GM12878 (cell line): ENCODE data around the gene FXYD3. TPM values are rescaled to one million over a fixed set of nuclear protein-coding genes. Genes with fewer than 3 reads are reported as not detected.

Experiments
- ATAC-seq: fragments of 200-7000 bp; cut with Tn5 transposase; 3 replicates; pipeline ENCODE4 v1.9.1; 2020; ENCODE audit warnings: mild to moderate bottlenecking, moderate library complexity
- BruUV-seq: library from RNA; stranded (reverse); fragments of 400-500 nt; replicated peaks from 2 replicates; lab custom pipeline; 2021; lab: Mats Ljungman, UMichigan
- CTCF ChIA-PET: fragments of 300-600 bp; sonication (Branson Sonifier 250); formaldehyde crosslinking; extraction: SDS; loops from one replicate; lab custom pipeline; 2021; ENCODE audit warnings: inconsistent platforms; lab: Yijun Ruan, JAX
- POLR2A ChIA-PET: fragments of 350-600 bp; formaldehyde crosslinking; extraction: SDS; loops from one replicate; lab custom pipeline; 2021; ENCODE audit warnings: inconsistent platforms; lab: Charles Lee
- RAD21 ChIA-PET: fragments of 300-600 bp; sonication (Branson Sonifier 250); formaldehyde crosslinking; loops from one replicate; lab custom pipeline; 2023; ENCODE audit warnings: antibody characterized with exemption; ENCODE audit not compliant: unreplicated experiment; lab: Charles Lee
- SMC1A ChIA-PET: fragments of 300-600 bp; sonication (Branson Sonifier 250); formaldehyde crosslinking; loops from one replicate; lab custom pipeline; 2023; ENCODE audit not compliant: unreplicated experiment, uncharacterized antibody; lab: Charles Lee
- DNase-seq: peaks from one replicate; pipeline ENCODE4 v3.0.0-alpha.2; 2011; ENCODE audit warnings: low read depth, low spot score
- FAIRE-seq: peaks from 3 replicates; lab custom pipeline; 2011; peaks lifted over from hg19 to GRCh38; lab: Jason Lieb, UNC
- H2AFZ ChIP-seq: 2 replicates; pipeline ENCODE4 v1.6.0; 2011; ENCODE audit warnings: low read depth, low read length, control low read depth; ENCODE audit not compliant: control insufficient read depth
- H3K27ac ChIP-seq: 2 replicates; pipeline ENCODE4 v1.5.1; 2011; ENCODE audit warnings: control low read depth; ENCODE audit not compliant: control insufficient read depth, insufficient read depth
- H3K27me3 ChIP-seq, 2 experiments: replicated peaks in 1 of 2; 2 replicates each; pipeline versions ENCODE4 v1.6.0 to v1.6.1; 2011; ENCODE audit warnings: low read length in 1 of 2; ENCODE audit not compliant: control insufficient read depth in 2 of 2, insufficient read depth in 2 of 2
- H3K36me3 ChIP-seq, 2 experiments: 2 replicates each; pipeline ENCODE4 v1.5.1; 2011; ENCODE audit warnings: low read length in 1 of 2; ENCODE audit not compliant: control insufficient read depth in 2 of 2, insufficient read depth in 2 of 2
- H3K4me1 ChIP-seq: 2 replicates; pipeline ENCODE4 v1.6.1; 2011; ENCODE audit warnings: mild to moderate bottlenecking, low read length, moderate library complexity, mixed read lengths; ENCODE audit not compliant: control insufficient read depth, insufficient read depth
- H3K4me2 ChIP-seq: 2 replicates; pipeline ENCODE4 v1.6.0; 2011; ENCODE audit warnings: control low read depth; ENCODE audit not compliant: control insufficient read depth, insufficient read depth
- H3K4me3 ChIP-seq: fragments of 200-600 bp; sonication (generic); 2 replicates; pipeline ENCODE4 v1.5.1; 2016
- H3K79me2 ChIP-seq: 2 replicates; pipeline ENCODE4 v1.6.0; 2011; ENCODE audit warnings: low read length; ENCODE audit not compliant: control insufficient read depth, insufficient read depth
- H3K9ac ChIP-seq: 2 replicates; pipeline ENCODE4 v1.8.0; 2011; ENCODE audit warnings: low read length, control low read depth, mixed read lengths; ENCODE audit not compliant: control insufficient read depth, insufficient read depth
- H3K9me3 ChIP-seq: replicated peaks from 3 replicates; pipeline ENCODE4 v1.5.1; 2011; ENCODE audit warnings: mild to moderate bottlenecking, low read length; ENCODE audit not compliant: control insufficient read depth, insufficient read depth
- H4K20me1 ChIP-seq: 2 replicates; pipeline ENCODE4 v1.6.0; 2011; ENCODE audit not compliant: control insufficient read depth, insufficient read depth
- E2F4 ChIP-seq: IDR thresholded peaks from 2 replicates; pipeline ENCODE4 v1.6.1; 2012; ENCODE audit warnings: low read depth, low read length, improper control_type of control experiment
- EGR1 ChIP-seq, 2 experiments: IDR thresholded peaks; 1 replicate in 1 of 2; 2 replicates in 1 of 2; pipeline ENCODE4 v1.6.1; 2011 to 2012; ENCODE audit warnings: low read depth in 2 of 2, low read length in 2 of 2, borderline replicate concordance in 1 of 2, mild to moderate bottlenecking in 1 of 2, moderate library complexity in 1 of 2
- GABPA ChIP-seq: IDR thresholded peaks from 2 replicates; pipeline ENCODE4 v1.6.1; 2014; ENCODE audit warnings: antibody characterized with exemption, low read depth, mild to moderate bottlenecking, inconsistent platforms
- HSF1 ChIP-seq: fragments of 150-350 bp; IDR thresholded peaks from 2 replicates; pipeline ENCODE4 v1.6.1; 2014; ENCODE audit warnings: mild to moderate bottlenecking, low read depth, low read length
- NFIC ChIP-seq: IDR thresholded peaks from 2 replicates; pipeline ENCODE4 v1.6.1; 2012; ENCODE audit warnings: low read depth, mild to moderate bottlenecking, inconsistent platforms, low read length, moderate library complexity
- NFYA ChIP-seq: IDR thresholded peaks from 2 replicates; pipeline ENCODE4 v1.6.1; 2011; ENCODE audit warnings: low read depth, mild to moderate bottlenecking, low read length, improper control_type of control experiment, borderline replicate concordance
- NRF1 ChIP-seq: conservative IDR thresholded peaks from 2 replicates; pipeline ENCODE4 v1.6.1; 2011; ENCODE audit warnings: mild to moderate bottlenecking, low read depth, low read length, improper control_type of control experiment
- POU2F2 ChIP-seq: IDR thresholded peaks from 3 replicates; pipeline ENCODE4 v1.6.1; 2011; ENCODE audit warnings: low read depth, mild to moderate bottlenecking, low read length, borderline replicate concordance
- RBBP5 ChIP-seq: fragments of 200-600 bp; sonication (generic); conservative IDR thresholded peaks from 2 replicates; pipeline ENCODE4 v1.6.1; 2016
- SMAD1 ChIP-seq: fragments of 450-650 bp; IDR thresholded peaks from 2 replicates; pipeline ENCODE4 v1.6.1; 2018; ENCODE audit warnings: mild to moderate bottlenecking, low read depth; ENCODE audit not compliant: partially characterized antibody
- SMC3 ChIP-seq: IDR thresholded peaks from 2 replicates; pipeline ENCODE4 v1.6.1; 2011; ENCODE audit warnings: low read length, improper control_type of control experiment, borderline replicate concordance
- SREBF1 ChIP-seq: IDR thresholded peaks from 2 replicates; pipeline ENCODE4 v1.6.1; 2012; ENCODE audit warnings: mild to moderate bottlenecking, low read length
- SRF ChIP-seq, 2 experiments: IDR thresholded peaks; 2 replicates each; pipeline ENCODE4 v1.6.1; 2011; ENCODE audit warnings: low read depth in 2 of 2, low read length in 2 of 2, mild to moderate bottlenecking in 1 of 2, moderate library complexity in 1 of 2
- whole genome bisulfite sequencing: methylation state at CpG from one replicate; pipeline ENCODE4 v1.1.6; 2016; ENCODE audit warnings: low lambda C conversion rate; ENCODE audit not compliant: insufficient replicate concordance, insufficient coverage; ENCODE audit errors: missing lambda C conversion rate; 5-methylcytosine and 5-hydroxymethylcytosine counted together
- in situ Hi-C: fragments of 300-500 bp; cut with MboI; formaldehyde crosslinking; loops from 9 replicates; pipeline ENCODE4 v1.14.3; 2018; ENCODE audit warnings: mixed read lengths
- intact Hi-C: fragments of 100-400 bp; cut with micrococcal nuclease; formaldehyde crosslinking; loops from one replicate; pipeline ENCODE4 v1.14.2; 2022; ENCODE audit not compliant: unreplicated experiment
- polyA plus RNA-seq, 11 experiments: library from polyadenylated mRNA; depleted of rRNA in 4 of 11; unstranded in 6 of 11; stranded (reverse) in 5 of 11; fragments of >200 nt; fragmentation: Nextera tagmentation in 4 of 11; fragmentation: Illumina TruSeq in 1 of 11; extraction: Ambion mirVana in 4 of 11; extraction: Trizol in 1 of 11; gene quantifications; 1 replicate in 1 of 11; 2 replicates in 10 of 11; pipeline versions ENCODE4 v1.2.1 to v1.2.3, GENCODE V29; 2011 to 2016; ENCODE audit warnings: inconsistent platforms in 2 of 11, missing spikeins in 2 of 11, low read depth in 1 of 11
- total RNA-seq, 4 experiments: library from RNA; depleted of rRNA in 3 of 4; stranded (reverse); fragments of >200 nt in 3 of 4; fragmentation: Illumina TruSeq in 1 of 4; extraction: Trizol in 1 of 4; gene quantifications; 2 replicates each; pipeline versions ENCODE4 v1.2.1 to v1.2.3, GENCODE V29; 2013 to 2021

The FXYD3 gene
- total and polyA plus RNA-seq, 10 of the 15 experiments (the other 5 are each of a cell fraction or from before 2014, with no cell fraction given): 0.09 to 0.44 TPM; not detected in 8

GRCh38 chr19:35169221-35169995 lies 53.8 kb downstream of the FXYD3 start:
- no peak overlapping the region for H2AFZ ChIP-seq
- intact Hi-C loops (no loop called here), in situ Hi-C loops (no loop called here)
- ChIA-PET CTCF (interaction anchor here (0.8 kb wide), 1 partner anchor 27 kb away, joined by 3 read pairs; no protein-coding TSS in a partner anchor), RAD21 (no interaction called here), SMC1A (no interaction called here), POLR2A (no interaction called here)
- H3K4me1 ChIP-seq: peaks cover 11% of the 10 kb centered on the region; the same call in 1 of the 2 replicates
- no peak overlapping the region for H3K27ac ChIP-seq
- H3K36me3 ChIP-seq: peaks cover 17 to 23% of the 10 kb centered on the region in 2 experiments
- BruUV-seq: no TSS peak
- no peaks in the 10 kb centered on the region for H4K20me1 ChIP-seq
- TF ChIP-seq EGR1 (IDR thresholded peaks at IDR 0.05; ENCODE audit: borderline replicate concordance in 1 of 2, low read depth in 2 of 2, low read length in 2 of 2): no peak
- TF ChIP-seq SREBF1: no peak
- no peak for TF ChIP-seq NFYA
- ATAC-seq (no peak), FAIRE-seq (no peak), DNase-seq (no peak)
- H3K4me2 ChIP-seq: no peak overlapping the region
- H3K79me2 ChIP-seq: no peaks in the 10 kb centered on the region
- no peaks in the 10 kb centered on the region for H3K27me3 ChIP-seq
- WGBS: 68% methylated on average over 18 of the region's 18 CpGs
- H3K9me3 ChIP-seq: peaks cover 24% of the 10 kb centered on the region
- H3K4me3 ChIP-seq: no peak overlapping the region
- H3K9ac ChIP-seq: no peak overlapping the region

- RAD21 ChIA-PET: no interaction called here
- SMC1A ChIA-PET: no interaction called here
- Histone ChIP-seq H3K9ac (no peak overlapping the region), H3K4me1 (peaks cover 11% of the 10 kb centered on the region; the same call in 1 of the 2 replicates), H3K79me2 (no peaks in the 10 kb centered on the region), H4K20me1 (no peaks in the 10 kb centered on the region), H3K27me3 (no peaks in the 10 kb centered on the region), H2AFZ (no peak overlapping the region), H3K9me3 (peaks cover 13% of the 10 kb centered on the region), H3K4me3 (no peak overlapping the region), H3K27ac (no peak overlapping the region), H3K4me2 (no peak overlapping the region), H3K36me3 (peaks cover 17 to 19% of the 10 kb centered on the region in 2 experiments)
- POLR2A ChIA-PET: no interaction called here
- FAIRE-seq: no peak
- TF ChIP-seq NFIC (no peak), SRF (IDR thresholded peaks at IDR 0.05; ENCODE audit: low read depth in 2 of 2, low read length in 2 of 2) (no peak), SMAD1 (no peak), HSF1 (no peak), SMC3 (no peak), RBBP5 (no peak), NRF1 (no peak), POU2F2 (no peak), E2F4 (no peak), GABPA (no peak)
- in situ Hi-C loops (no loop called here), intact Hi-C loops (no loop called here)
- 97% methylated on average over 5 of the region's 7 CpGs for WGBS
- no peak for ATAC-seq
- CTCF ChIA-PET: no interaction called here
- no peak for DNase-seq
- no TSS peak for BruUV-seq
Measured at GRCh38 chr19:35170359-35171061, 54.9 kb downstream of the FXYD3 start.
